NCI-H2081 treated with DMSO at 0.1 percent for 48 hours (cell line): ENCODE data around the gene KRTAP10-10.
"Not testable (repeated sequence)": the region's sequence is repeated elsewhere in the genome, so short reads cannot be mapped to it uniquely, and the experiment has no call there.

Experiments used
- DNase-seq: peaks from one replicate; lab custom pipeline; 2025; lab: John Stamatoyannopoulos, UW

KRTAP10-10 gene

GRCh38 chr21:44650265-44650972 is 13.3 kb downstream of the KRTAP10-10 start:
- DNase-seq, result no peak

GRCh38 chr21:44650973-44651675 is 14.0 kb downstream of the KRTAP10-10 start:
- DNase-seq, result no peak

GRCh38 chr21:44653123-44653522 is 16.0 kb downstream of the KRTAP10-10 start:
- no peak for DNase-seq

GRCh38 chr21:44653656-44654575 is 16.8 kb downstream of the KRTAP10-10 start:
- peak; percentile 12 for DNase-seq

- no peak for DNase-seq
Observed at GRCh38 chr21:44654576-44655175, 17.5 kb downstream of the KRTAP10-10 start, which contains the start of gene KRTAP12-4. KRTAP12-4 (minus strand) TSS chr21:44654659; CDS start chr21:44654614, 45 bp downstream.

- DNase-seq, result no peak
Observed at GRCh38 chr21:44656868-44657267, 19.7 kb downstream of the KRTAP10-10 start.

GRCh38 chr21:44657635-44658540 is 20.7 kb downstream of the KRTAP10-10 start, which contains the start of gene KRTAP12-3:
KRTAP12-3 (plus strand) TSS chr21:44657932; CDS start chr21:44657980, 48 bp downstream.
- DNase-seq, result no peak

- DNase-seq, result no peak
Observed at GRCh38 chr21:44658541-44658910, 21.4 kb downstream of the KRTAP10-10 start.

- DNase-seq, result no peak
Observed at GRCh38 chr21:44658913-44659595, 21.9 kb downstream of the KRTAP10-10 start.

- DNase-seq, result not testable (repeated sequence)
Observed at GRCh38 chr21:44661567-44661966, 24.4 kb downstream of the KRTAP10-10 start.

- no peak for DNase-seq
Observed at GRCh38 chr21:44664691-44665090, 27.5 kb downstream of the KRTAP10-10 start.

- DNase-seq, result peak; percentile 1
Observed at GRCh38 chr21:44666401-44667320, 29.5 kb downstream of the KRTAP10-10 start, which contains the start of gene KRTAP12-2. KRTAP12-2 (minus strand) TSS chr21:44666927; CDS start chr21:44666886, 41 bp downstream.

GRCh38 chr21:44667612-44668011 is 30.5 kb downstream of the KRTAP10-10 start:
- DNase-seq, result no peak

- no peak for DNase-seq
Observed at GRCh38 chr21:44670642-44671432, 33.7 kb downstream of the KRTAP10-10 start.

- DNase-seq, result no peak
Observed at GRCh38 chr21:44671911-44672310, 34.8 kb downstream of the KRTAP10-10 start.

GRCh38 chr21:44677881-44678280 is 40.7 kb downstream of the KRTAP10-10 start:
- no peak for DNase-seq

- DNase-seq, result no peak
Observed at GRCh38 chr21:44681152-44681551, 44.0 kb downstream of the KRTAP10-10 start.
